HEK293 (cell line): ENCODE measurements around the gene MYO5C.

ENCODE experiments used
- CTCF ChIA-PET: fragments of 350-600 bp; formaldehyde crosslinking; extraction: SDS; loops from one replicate; lab custom pipeline; 2021; ENCODE audit warnings: antibody characterized with exemption; lab: Yijun Ruan, JAX
- POLR2A ChIA-PET: fragments of 300-600 bp; formaldehyde crosslinking; extraction: SDS; loops from one replicate; lab custom pipeline; 2020; ENCODE audit warnings: antibody characterized with exemption, inconsistent platforms; lab: Yijun Ruan, JAX
- H3K27ac ChIP-seq: fragments of 200-500 bp; sonication (Bioruptor generic); 2 replicates; pipeline ENCODE4 v1.5.1; 2014; ENCODE audit warnings: low read depth, low read length, control low read depth, inconsistent platforms; ENCODE audit errors: extremely low read depth
- H3K36me3 ChIP-seq, 2 experiments: fragments of 200-500 bp in 1 of 2; sonication (Bioruptor generic) in 1 of 2; 1 replicate in 1 of 2; 2 replicates in 1 of 2; pipeline ENCODE4 v1.5.1; 2014 to 2017; ENCODE audit warnings: inconsistent platforms in 2 of 2, low read length in 2 of 2; ENCODE audit not compliant: control insufficient read depth in 2 of 2, insufficient read depth in 1 of 2
- H3K4me1 ChIP-seq: fragments of 200-500 bp; sonication (Bioruptor generic); 2 replicates; pipeline ENCODE4 v1.5.1; 2014; ENCODE audit warnings: mild to moderate bottlenecking, low read length, inconsistent platforms; ENCODE audit not compliant: control insufficient read depth, insufficient read depth
- H3K4me3 ChIP-seq: 2 replicates; pipeline ENCODE4 v1.5.1; 2011; ENCODE audit warnings: low read depth, mild to moderate bottlenecking, control low read depth, low read length, moderate library complexity
- H3K9me3 ChIP-seq: fragments of 200-500 bp; sonication (Bioruptor generic); 2 replicates; pipeline ENCODE4 v1.5.1; 2014; ENCODE audit warnings: low read depth, low read length, inconsistent platforms; ENCODE audit not compliant: control insufficient read depth, insufficient read depth
- HOXA7 ChIP-seq: sonication (generic); formaldehyde crosslinking; IDR thresholded peaks from 2 replicates; pipeline ENCODE4 v1.8.1; 2022; ENCODE audit warnings: missing genetic modification reagents, borderline replicate concordance
- PRDM1 ChIP-seq: fragments of 450-650 bp; formaldehyde crosslinking; IDR thresholded peaks from 2 replicates; pipeline ENCODE4; 2016; ENCODE audit warnings: missing biosample characterization, missing genetic modification characterization
- SP3 ChIP-seq: fragments of 450-650 bp; formaldehyde crosslinking; IDR thresholded peaks from 2 replicates; pipeline ENCODE4 v1.5.1; 2016; ENCODE audit warnings: missing biosample characterization, missing genetic modification characterization
- WT1 ChIP-seq: fragments of 450-650 bp; formaldehyde crosslinking; IDR thresholded peaks from 2 replicates; pipeline ENCODE4 v1.5.1; 2016; ENCODE audit warnings: missing biosample characterization, missing genetic modification characterization
- YY2 ChIP-seq: fragments of 450-650 bp; formaldehyde crosslinking; IDR thresholded peaks from 2 replicates; pipeline ENCODE4 v1.5.1; 2016; ENCODE audit warnings: missing biosample characterization, missing genetic modification characterization
- ZNF274 ChIP-seq, 2 experiments: fragments of 200-500 bp in 1 of 2; fragments of 450-650 bp in 1 of 2; sonication (Bioruptor generic) in 1 of 2; formaldehyde crosslinking in 1 of 2; IDR thresholded peaks; 2 replicates each; pipeline versions ENCODE4 v1.5.1 to v1.6.1; 2014 to 2016; ENCODE audit warnings: borderline replicate concordance in 1 of 2, inconsistent platforms in 1 of 2, low read length in 1 of 2, missing biosample characterization in 1 of 2, missing genetic modification characterization in 1 of 2
- ZNF37A ChIP-seq: fragments of 450-650 bp; IDR thresholded peaks from 2 replicates; pipeline ENCODE4 v1.5.1; 2018; ENCODE audit warnings: missing biosample characterization, missing genetic modification characterization
- ZNF549 ChIP-seq: fragments of 450-650 bp; IDR thresholded peaks from 2 replicates; pipeline ENCODE4 v1.5.1; 2018; ENCODE audit warnings: missing biosample characterization, missing genetic modification characterization, mild to moderate bottlenecking, inconsistent platforms, moderate library complexity
- ZNF610 ChIP-seq: fragments of 450-650 bp; formaldehyde crosslinking; IDR thresholded peaks from 2 replicates; pipeline ENCODE4 v1.5.1; 2016; ENCODE audit warnings: missing biosample characterization, missing genetic modification characterization, borderline replicate concordance
- ZNF623 ChIP-seq: fragments of 450-650 bp; formaldehyde crosslinking; IDR thresholded peaks from 2 replicates; pipeline ENCODE4 v1.5.1; 2016; ENCODE audit warnings: missing biosample characterization, missing genetic modification characterization
- ZNF654 ChIP-seq: fragments of 450-650 bp; formaldehyde crosslinking; IDR thresholded peaks from 2 replicates; pipeline ENCODE4 v1.5.1; 2016; ENCODE audit warnings: low read depth, missing biosample characterization, missing genetic modification characterization
- TF ChIP-seq, protein P1 (sequence below): fragments of 450-650 bp; formaldehyde crosslinking; IDR thresholded peaks from 2 replicates; pipeline ENCODE4 v1.5.1; 2016; ENCODE audit warnings: missing biosample characterization, missing genetic modification characterization
- TF ChIP-seq, protein P2 (sequence below): fragments of 450-650 bp; formaldehyde crosslinking; IDR thresholded peaks from 2 replicates; pipeline ENCODE4 v1.5.1; 2016; ENCODE audit warnings: missing biosample characterization, missing genetic modification characterization
- TF ChIP-seq, protein P3 (sequence below): fragments of 450-650 bp; formaldehyde crosslinking; IDR thresholded peaks from 2 replicates; pipeline ENCODE4 v1.5.1; 2016; ENCODE audit warnings: missing biosample characterization, missing genetic modification characterization
- TF ChIP-seq, protein P4 (sequence below): fragments of 450-650 bp; formaldehyde crosslinking; IDR thresholded peaks from 2 replicates; pipeline ENCODE4 v1.5.1; 2017; ENCODE audit warnings: missing biosample characterization, missing genetic modification characterization
- TF ChIP-seq, protein P5 (sequence below): fragments of 450-650 bp; formaldehyde crosslinking; IDR thresholded peaks from 2 replicates; pipeline ENCODE4; 2016; ENCODE audit warnings: missing biosample characterization, missing genetic modification characterization

The MYO5C gene

DNA sequence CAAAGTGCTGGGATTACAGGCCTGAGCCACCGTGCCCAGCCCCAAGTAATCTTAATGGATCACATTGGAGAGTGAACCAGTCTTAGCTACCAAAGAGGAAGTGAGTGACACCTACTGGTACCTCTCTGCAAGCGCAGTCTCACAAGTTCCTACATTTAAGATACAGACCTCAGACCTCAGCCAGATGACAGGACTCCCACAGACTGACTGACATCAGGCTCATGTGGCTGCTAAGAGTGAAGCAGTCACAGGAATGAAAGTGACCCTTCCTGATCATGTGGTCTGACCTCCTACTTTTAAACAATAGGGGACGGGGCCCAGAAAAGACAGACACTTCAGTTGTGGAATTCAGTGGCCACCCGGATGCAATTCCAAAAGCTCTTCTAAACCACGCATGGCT lies 68.1 kb downstream of the MYO5C start:
- CTCF ChIA-PET: interaction anchor here (0.6 to 2.8 kb wide), 17 partner anchors 8 to 1396 kb away, joined by 3 to 13 read pairs (median 4); no protein-coding TSS in a partner anchor

DNA sequence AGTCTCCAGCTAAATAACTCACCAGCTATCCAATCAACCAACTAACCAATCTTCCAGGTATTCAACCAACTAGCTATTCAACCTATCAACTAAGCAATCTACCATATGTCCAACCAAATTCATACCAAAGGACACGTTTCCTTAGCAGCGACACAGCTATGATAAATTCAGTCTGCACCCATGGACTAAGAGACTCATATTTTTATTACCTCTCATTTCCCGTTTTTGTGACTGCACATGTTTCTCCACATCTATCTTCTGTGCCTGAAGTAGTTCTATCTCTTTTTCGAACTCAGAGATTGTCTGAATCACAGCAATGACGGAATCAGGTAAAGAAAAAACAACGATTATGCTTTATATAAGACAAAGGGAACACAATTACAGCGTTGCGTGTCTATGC lies 70.4 kb downstream of the MYO5C start:
- no peaks in the 10 kb centered on the region for H3K9me3 ChIP-seq
- CTCF ChIA-PET: interaction anchor here (0.6 to 1.5 kb wide), 3 partner anchors 11 to 575 kb away, joined by 3 to 4 read pairs (median 3); no protein-coding TSS in a partner anchor
- TF ChIP-seq ZNF549 (tag by site-specific recombination) (no peak), ZNF37A (tag by site-specific recombination) (no peak), PRDM1 (tag by site-specific recombination) (no peak), HOXA7 (CRISPR knock-in tag) (no peak), ZNF274 (IDR thresholded peaks at IDR 0.05; ENCODE audit: low read length) (no peak), ZNF274 (tag by site-specific recombination; IDR thresholded peaks at IDR 0.05; ENCODE audit: borderline replicate concordance) (no peak), YY2 (tag by site-specific recombination) (no peak), SP3 (tag by site-specific recombination) (no peak)
- TF ChIP-seq, protein P1, sequence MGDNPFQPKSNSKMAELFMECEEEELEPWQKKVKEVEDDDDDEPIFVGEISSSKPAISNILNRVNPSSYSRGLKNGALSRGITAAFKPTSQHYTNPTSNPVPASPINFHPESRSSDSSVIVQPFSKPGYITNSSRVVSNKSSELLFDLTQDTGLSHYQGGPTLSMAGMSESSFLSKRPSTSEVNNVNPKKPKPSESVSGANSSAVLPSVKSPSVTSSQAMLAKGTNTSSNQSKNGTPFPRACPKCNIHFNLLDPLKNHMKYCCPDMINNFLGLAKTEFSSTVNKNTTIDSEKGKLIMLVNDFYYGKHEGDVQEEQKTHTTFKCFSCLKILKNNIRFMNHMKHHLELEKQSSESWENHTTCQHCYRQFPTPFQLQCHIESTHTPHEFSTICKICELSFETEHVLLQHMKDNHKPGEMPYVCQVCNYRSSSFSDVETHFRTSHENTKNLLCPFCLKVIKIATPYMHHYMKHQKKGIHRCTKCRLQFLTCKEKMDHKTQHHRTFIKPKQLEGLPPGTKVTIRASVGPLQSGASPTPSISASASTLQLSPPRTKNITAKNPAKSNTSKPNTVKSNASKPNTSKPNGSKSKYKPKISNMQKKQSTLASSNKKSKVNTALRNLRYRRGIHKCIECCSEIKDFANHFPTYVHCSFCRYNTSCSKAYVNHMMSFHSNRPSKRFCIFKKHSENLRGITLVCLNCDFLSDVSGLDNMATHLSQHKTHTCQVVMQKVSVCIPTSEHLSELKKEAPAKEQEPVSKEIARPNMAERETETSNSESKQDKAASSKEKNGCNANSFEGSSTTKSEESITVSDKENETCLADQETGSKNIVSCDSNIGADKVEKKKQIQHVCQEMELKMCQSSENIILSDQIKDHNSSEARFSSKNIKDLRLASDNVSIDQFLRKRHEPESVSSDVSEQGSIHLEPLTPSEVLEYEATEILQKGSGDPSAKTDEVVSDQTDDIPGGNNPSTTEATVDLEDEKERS (tag by site-specific recombination): no peak
- TF ChIP-seq, protein P2, sequence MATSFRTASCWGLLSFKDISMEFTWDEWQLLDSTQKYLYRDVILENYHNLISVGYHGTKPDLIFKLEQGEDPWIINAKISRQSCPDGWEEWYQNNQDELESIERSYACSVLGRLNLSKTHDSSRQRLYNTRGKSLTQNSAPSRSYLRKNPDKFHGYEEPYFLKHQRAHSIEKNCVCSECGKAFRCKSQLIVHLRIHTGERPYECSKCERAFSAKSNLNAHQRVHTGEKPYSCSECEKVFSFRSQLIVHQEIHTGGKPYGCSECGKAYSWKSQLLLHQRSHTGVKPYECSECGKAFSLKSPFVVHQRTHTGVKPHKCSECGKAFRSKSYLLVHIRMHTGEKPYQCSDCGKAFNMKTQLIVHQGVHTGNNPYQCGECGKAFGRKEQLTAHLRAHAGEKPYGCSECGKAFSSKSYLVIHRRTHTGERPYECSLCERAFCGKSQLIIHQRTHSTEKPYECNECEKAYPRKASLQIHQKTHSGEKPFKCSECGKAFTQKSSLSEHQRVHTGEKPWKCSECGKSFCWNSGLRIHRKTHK (tag by site-specific recombination): no peak
- TF ChIP-seq, protein P3, sequence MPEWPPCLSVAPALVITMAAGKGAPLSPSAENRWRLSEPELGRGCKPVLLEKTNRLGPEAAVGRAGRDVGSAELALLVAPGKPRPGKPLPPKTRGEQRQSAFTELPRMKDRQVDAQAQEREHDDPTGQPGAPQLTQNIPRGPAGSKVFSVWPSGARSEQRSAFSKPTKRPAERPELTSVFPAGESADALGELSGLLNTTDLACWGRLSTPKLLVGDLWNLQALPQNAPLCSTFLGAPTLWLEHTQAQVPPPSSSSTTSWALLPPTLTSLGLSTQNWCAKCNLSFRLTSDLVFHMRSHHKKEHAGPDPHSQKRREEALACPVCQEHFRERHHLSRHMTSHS: no peak
- TF ChIP-seq, protein P4, sequence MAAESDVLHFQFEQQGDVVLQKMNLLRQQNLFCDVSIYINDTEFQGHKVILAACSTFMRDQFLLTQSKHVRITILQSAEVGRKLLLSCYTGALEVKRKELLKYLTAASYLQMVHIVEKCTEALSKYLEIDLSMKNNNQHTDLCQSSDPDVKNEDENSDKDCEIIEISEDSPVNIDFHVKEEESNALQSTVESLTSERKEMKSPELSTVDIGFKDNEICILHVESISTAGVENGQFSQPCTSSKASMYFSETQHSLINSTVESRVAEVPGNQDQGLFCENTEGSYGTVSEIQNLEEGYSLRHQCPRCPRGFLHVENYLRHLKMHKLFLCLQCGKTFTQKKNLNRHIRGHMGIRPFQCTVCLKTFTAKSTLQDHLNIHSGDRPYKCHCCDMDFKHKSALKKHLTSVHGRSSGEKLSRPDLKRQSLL (tag by site-specific recombination): no peak
- peaks cover 11 to 54% of the 10 kb centered on the region in 2 experiments for H3K36me3 ChIP-seq
- H3K4me1 ChIP-seq: no peaks in the 10 kb centered on the region
- no peak overlapping the region for H3K27ac ChIP-seq
- POLR2A ChIA-PET: interaction anchor here (0.7 kb wide), 1 partner anchor 20 kb away, joined by 3 read pairs; no protein-coding TSS in a partner anchor
- H3K4me3 ChIP-seq: no peak overlapping the region

More for the DNA sequence above, 68.1 kb downstream of the MYO5C start:
- Histone ChIP-seq H3K9me3 (no peaks in the 10 kb centered on the region), H3K4me3 (no peak overlapping the region), H3K4me1 (no peaks in the 10 kb centered on the region), H3K36me3 (peaks cover 7 to 43% of the 10 kb centered on the region in 2 experiments), H3K27ac (no peak overlapping the region)
- POLR2A ChIA-PET: interaction anchor here (0.7 to 1.0 kb wide), 2 partner anchors 10 to 19 kb away, joined by 3 read pairs; no protein-coding TSS in a partner anchor
- no peak for TF ChIP-seq WT1 (tag by site-specific recombination)
- TF ChIP-seq ZNF610: no peak
- no peak for TF ChIP-seq ZNF623
- peak; percentile 59 for TF ChIP-seq ZNF654 (tag by site-specific recombination)
- TF ChIP-seq, protein P5, sequence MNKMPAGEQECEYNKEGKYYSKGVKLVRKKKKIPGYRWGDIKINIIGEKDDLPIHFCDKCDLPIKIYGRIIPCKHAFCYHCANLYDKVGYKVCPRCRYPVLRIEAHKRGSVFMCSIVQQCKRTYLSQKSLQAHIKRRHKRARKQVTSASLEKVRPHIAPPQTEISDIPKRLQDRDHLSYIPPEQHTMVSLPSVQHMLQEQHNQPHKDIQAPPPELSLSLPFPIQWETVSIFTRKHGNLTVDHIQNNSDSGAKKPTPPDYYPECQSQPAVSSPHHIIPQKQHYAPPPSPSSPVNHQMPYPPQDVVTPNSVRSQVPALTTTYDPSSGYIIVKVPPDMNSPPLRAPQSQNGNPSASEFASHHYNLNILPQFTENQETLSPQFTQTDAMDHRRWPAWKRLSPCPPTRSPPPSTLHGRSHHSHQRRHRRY (tag by site-specific recombination): no peak
